ENCODE measurements around the gene DISP2.

DNA sequence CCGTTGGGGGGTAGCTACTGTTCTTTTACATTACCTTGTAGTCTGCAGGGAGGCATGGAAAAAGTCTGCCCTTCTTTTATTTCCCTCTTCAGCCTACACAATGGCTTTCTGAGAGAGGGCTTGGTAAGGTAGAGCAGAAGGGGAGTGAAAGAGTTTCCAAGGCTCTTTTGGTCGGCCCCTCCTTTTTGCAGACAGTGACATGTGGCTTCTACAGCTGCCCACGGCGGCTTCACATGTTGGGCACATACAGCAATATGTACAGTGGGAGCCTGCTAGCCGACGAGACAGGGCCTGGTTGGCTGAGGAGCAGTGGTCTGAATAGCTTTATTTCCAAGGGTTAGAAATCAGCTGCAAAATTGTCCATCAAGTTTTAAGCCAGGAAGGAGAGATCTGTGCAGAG, 30.6 kb upstream of the DISP2 start:
- TF ChIP-seq POLR2AphosphoS5 (IDR thresholded peaks at IDR 0.05; ENCODE audit: low read depth) (no peak), EZH2phosphoT487 (IDR thresholded peaks at IDR 0.05; ENCODE audit: unreplicated experiment) (no peak), EZH2 (IDR thresholded peaks at IDR 0.05; ENCODE audit: low read depth, unreplicated experiment) (no peak), ZNF114 (CRISPR knock-in tag; IDR thresholded peaks at IDR 0.05) (no peak), CREB1 (CRISPR knock-in tag; IDR thresholded peaks at IDR 0.05; ENCODE audit: low read depth) (no peak), JUNB (IDR thresholded peaks at IDR 0.05; ENCODE audit: unreplicated experiment) (no peak), NANOG (IDR thresholded peaks at IDR 0.05; ENCODE audit: borderline replicate concordance) (no peak), STAT1 (IDR thresholded peaks at IDR 0.05; ENCODE audit: unreplicated experiment) (no peak), ZNF331 (CRISPR knock-in tag; IDR thresholded peaks at IDR 0.05; ENCODE audit: low read depth) (no peak)
- TF ChIP-seq, protein P1, sequence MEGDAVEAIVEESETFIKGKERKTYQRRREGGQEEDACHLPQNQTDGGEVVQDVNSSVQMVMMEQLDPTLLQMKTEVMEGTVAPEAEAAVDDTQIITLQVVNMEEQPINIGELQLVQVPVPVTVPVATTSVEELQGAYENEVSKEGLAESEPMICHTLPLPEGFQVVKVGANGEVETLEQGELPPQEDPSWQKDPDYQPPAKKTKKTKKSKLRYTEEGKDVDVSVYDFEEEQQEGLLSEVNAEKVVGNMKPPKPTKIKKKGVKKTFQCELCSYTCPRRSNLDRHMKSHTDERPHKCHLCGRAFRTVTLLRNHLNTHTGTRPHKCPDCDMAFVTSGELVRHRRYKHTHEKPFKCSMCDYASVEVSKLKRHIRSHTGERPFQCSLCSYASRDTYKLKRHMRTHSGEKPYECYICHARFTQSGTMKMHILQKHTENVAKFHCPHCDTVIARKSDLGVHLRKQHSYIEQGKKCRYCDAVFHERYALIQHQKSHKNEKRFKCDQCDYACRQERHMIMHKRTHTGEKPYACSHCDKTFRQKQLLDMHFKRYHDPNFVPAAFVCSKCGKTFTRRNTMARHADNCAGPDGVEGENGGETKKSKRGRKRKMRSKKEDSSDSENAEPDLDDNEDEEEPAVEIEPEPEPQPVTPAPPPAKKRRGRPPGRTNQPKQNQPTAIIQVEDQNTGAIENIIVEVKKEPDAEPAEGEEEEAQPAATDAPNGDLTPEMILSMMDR (conservative IDR thresholded peaks at IDR 0.05; ENCODE audit: low read depth in 2 of 2) = no peak
- TF ChIP-seq, protein P2, sequence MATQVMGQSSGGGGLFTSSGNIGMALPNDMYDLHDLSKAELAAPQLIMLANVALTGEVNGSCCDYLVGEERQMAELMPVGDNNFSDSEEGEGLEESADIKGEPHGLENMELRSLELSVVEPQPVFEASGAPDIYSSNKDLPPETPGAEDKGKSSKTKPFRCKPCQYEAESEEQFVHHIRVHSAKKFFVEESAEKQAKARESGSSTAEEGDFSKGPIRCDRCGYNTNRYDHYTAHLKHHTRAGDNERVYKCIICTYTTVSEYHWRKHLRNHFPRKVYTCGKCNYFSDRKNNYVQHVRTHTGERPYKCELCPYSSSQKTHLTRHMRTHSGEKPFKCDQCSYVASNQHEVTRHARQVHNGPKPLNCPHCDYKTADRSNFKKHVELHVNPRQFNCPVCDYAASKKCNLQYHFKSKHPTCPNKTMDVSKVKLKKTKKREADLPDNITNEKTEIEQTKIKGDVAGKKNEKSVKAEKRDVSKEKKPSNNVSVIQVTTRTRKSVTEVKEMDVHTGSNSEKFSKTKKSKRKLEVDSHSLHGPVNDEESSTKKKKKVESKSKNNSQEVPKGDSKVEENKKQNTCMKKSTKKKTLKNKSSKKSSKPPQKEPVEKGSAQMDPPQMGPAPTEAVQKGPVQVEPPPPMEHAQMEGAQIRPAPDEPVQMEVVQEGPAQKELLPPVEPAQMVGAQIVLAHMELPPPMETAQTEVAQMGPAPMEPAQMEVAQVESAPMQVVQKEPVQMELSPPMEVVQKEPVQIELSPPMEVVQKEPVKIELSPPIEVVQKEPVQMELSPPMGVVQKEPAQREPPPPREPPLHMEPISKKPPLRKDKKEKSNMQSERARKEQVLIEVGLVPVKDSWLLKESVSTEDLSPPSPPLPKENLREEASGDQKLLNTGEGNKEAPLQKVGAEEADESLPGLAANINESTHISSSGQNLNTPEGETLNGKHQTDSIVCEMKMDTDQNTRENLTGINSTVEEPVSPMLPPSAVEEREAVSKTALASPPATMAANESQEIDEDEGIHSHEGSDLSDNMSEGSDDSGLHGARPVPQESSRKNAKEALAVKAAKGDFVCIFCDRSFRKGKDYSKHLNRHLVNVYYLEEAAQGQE (IDR thresholded peaks at IDR 0.05; ENCODE audit: unreplicated experiment) = no peak

Measured in GM23338 (cell line).